Activated T-cell treated with anti-CD3 and anti-CD28 coated beads, Interleukin-2, amount 50 U/mL, for 24 hours (primary cell): ENCODE results near the gene EXD3.
"Not testable (repeated sequence)": the region's sequence is repeated elsewhere in the genome, so short reads cannot be mapped to it uniquely, and the experiment has no call there.

Source experiments
- DNase-seq: peaks from one replicate; pipeline ENCODE4 v3.0.0-alpha.2; 2020
- H3K27ac Mint-ChIP-seq: 2 replicates; pipeline ENCODE4 v1.8.0; 2020; ENCODE audit warnings: mild to moderate bottlenecking, mixed read lengths
- H3K27me3 Mint-ChIP-seq: 2 replicates; pipeline ENCODE4 v1.8.0; 2020; ENCODE audit warnings: mixed read lengths
- H3K36me3 Mint-ChIP-seq: 2 replicates; pipeline ENCODE4 v1.8.0; 2020; ENCODE audit warnings: low read depth, mixed read lengths
- H3K4me1 Mint-ChIP-seq: 2 replicates; pipeline ENCODE4 v1.8.0; 2020; ENCODE audit warnings: low read depth, mixed read lengths
- H3K4me3 Mint-ChIP-seq: 2 replicates; pipeline ENCODE4 v1.8.0; 2020; ENCODE audit warnings: mild to moderate bottlenecking, moderate library complexity, mixed read lengths
- H3K9me3 Mint-ChIP-seq: 2 replicates; pipeline ENCODE4 v1.8.0; 2020; ENCODE audit warnings: mixed read lengths

The EXD3 gene

GRCh38 chr9:137381501-137382443 is 41.2 kb downstream of the EXD3 start:
- Mint-ChIP-seq H3K27me3 (no peaks in the 10 kb centered on the region), H3K27ac (no peak overlapping the region), H3K9me3 (no peaks in the 10 kb centered on the region), H3K36me3 (no peaks in the 10 kb centered on the region), H3K4me3 (no peak overlapping the region), H3K4me1 (peaks cover 4% of the 10 kb centered on the region)
- no peak for DNase-seq

DNA sequence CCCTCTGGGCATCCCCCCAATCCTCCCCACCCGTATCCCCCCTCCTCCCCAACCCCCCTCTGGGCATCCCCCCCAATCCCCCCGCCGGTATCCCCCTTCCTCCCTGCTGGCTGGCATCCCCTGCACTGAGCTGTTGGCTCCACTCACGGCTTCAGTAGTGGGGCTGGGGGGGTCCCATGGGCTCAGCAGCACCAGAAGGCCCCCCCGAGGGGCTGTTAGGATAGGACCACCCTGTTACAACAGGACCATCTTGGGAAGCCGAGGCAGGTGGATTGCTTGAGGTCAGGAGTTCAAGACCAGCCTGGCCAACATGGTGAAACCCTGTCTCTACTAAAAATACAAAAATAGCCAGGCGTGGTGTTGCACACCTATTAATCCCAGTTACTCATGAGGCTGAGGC is 42.4 kb downstream of the EXD3 start:
- no peaks in the 10 kb centered on the region for H3K9me3 Mint-ChIP-seq
- H3K4me1 Mint-ChIP-seq, result no peaks in the 10 kb centered on the region
- no peak overlapping the region for H3K4me3 Mint-ChIP-seq
- DNase-seq, result no peak
- H3K27ac Mint-ChIP-seq, result no peak overlapping the region
- H3K27me3 Mint-ChIP-seq, result no peaks in the 10 kb centered on the region
- H3K36me3 Mint-ChIP-seq, result no peaks in the 10 kb centered on the region

DNA sequence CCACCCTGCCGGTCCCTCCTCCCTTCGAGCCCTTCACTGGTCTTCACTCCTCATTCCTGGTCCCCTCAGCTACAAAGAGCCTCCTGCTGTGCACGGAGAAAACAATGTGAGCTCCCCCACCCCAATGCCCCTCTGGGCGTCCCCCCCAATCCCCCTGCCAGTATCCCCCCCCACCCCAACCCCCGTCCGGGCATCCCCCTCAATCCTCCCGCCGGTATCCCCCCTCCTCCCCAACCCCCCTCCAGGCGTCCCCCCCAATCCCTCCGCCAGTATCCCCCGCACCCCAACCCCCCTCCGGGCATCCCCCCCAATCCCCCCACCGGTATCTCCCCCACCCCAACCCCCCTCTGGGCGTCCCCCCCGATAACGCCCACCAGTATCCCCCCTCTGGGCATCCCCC is 42.8 kb downstream of the EXD3 start:
- Mint-ChIP-seq H3K9me3 (no peaks in the 10 kb centered on the region), H3K27ac (no peak overlapping the region), H3K36me3 (no peaks in the 10 kb centered on the region), H3K4me1 (no peaks in the 10 kb centered on the region), H3K4me3 (no peak overlapping the region), H3K27me3 (no peaks in the 10 kb centered on the region)
- no peak for DNase-seq

DNA sequence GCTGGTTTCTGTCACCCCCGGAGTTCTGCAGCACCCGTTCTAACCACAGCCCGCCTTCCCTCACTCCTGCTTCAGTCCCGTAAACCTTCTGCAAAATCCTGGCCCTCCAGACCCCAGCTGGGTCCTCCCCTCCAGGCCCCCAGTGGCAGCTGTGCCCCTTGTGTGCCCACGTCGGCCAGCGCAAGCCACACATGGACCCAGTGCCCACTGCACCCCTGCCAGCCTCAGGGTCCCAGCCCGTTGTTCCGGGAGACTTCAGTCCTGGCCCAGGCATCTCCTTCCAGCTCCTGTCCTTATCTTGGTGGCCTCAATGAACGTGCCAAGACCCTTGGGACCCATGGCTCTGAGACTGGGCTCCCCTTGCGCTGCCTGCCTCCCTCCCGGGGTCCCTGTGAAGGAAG is 43.2 kb downstream of the EXD3 start:
- no peak overlapping the region for H3K4me3 Mint-ChIP-seq
- no peaks in the 10 kb centered on the region for H3K27me3 Mint-ChIP-seq
- no peaks in the 10 kb centered on the region for H3K36me3 Mint-ChIP-seq
- no peaks in the 10 kb centered on the region for H3K4me1 Mint-ChIP-seq
- no peak for DNase-seq
- H3K27ac Mint-ChIP-seq, result no peak overlapping the region
- no peaks in the 10 kb centered on the region for H3K9me3 Mint-ChIP-seq

DNA sequence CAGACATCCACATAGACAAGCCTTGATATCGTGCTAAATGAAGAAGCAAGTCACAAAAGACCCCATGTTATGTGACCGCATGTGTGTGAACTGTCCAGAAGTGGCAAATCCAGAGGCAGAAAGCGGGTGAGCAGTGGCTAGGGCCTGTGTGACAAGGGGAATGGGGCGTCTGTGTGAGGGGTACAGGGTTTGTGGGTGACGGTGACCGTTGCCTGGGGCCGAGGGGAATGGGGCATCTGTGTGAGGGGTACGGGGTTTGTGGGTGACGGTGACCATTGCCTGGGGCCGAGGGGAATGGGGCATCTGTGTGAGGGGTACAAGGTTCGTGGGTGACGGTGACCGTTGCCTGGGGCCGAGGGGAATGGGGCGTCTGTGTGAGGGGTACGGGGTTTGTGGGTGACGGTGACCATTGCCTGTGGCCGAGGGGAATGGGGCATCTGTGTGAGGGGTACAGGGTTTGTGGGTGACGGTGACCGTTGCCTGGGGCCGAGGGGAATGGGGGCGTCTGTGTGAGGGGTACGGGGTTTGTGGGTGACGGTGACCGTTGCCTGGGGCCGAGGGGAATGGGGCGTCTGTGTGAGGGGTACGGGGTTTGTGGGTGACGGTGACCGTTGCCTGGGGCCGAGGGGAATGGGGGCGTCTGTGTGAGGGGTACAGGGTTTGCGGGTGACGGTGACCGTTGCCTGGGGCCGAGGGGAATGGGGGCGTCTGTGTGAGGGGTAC is 44.1 kb downstream of the EXD3 start:
- not testable (repeated sequence) for H3K36me3 Mint-ChIP-seq, H3K27ac Mint-ChIP-seq, H3K9me3 Mint-ChIP-seq, H3K27me3 Mint-ChIP-seq, H3K4me1 Mint-ChIP-seq, DNase-seq, H3K4me3 Mint-ChIP-seq

- Mint-ChIP-seq H3K9me3 (no peaks in the 10 kb centered on the region), H3K27ac (no peak overlapping the region)
Measured at GRCh38 chr9:137376386-137376785, 46.6 kb downstream of the EXD3 start.

DNA sequence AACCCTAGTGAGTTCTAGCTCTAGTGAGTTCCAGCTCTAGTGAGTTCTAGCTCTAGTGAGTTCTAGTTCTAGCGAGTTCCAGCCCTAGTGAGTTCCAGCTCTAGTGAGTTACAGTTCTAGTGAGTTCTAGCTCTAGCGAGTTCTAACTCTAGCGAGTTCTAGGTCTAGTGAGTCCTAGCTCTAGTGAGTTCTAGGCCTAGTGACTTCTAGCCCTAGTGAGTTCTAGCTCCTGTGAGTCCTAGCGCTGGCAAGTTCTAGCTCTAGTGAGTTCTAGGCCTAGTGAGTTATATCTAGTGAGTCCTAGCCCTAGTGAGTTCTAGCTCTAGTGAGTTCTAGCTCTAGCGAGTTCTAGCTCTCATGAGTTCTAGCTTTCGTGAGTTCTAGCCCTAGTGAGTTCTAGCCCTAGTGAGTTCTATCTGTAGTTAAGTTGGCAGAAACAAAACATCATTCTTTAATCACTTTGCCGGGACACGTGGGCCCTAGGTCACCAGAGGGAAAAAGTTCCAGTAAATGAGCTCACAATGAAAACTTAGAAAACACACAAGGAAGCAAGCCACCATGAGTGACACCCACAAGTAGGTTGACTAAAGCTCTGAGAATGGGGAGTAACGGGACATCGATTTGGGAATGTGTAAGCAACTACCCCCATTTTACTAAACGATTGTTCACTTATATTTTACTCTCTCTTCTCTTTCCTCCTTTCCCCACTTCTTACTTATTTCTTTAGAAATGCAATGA is 47.5 kb downstream of the EXD3 start:
- no peak for DNase-seq
- Mint-ChIP-seq H3K9me3 (no peaks in the 10 kb centered on the region), H3K4me3 (no peak overlapping the region), H3K4me1 (no peaks in the 10 kb centered on the region), H3K36me3 (no peaks in the 10 kb centered on the region), H3K27ac (no peak overlapping the region), H3K27me3 (no peaks in the 10 kb centered on the region)

More at GRCh38 chr9:137376386-137376785, 46.6 kb downstream of the EXD3 start:
- H3K4me3 Mint-ChIP-seq, result no peak overlapping the region
- no peak for DNase-seq
- H3K27me3 Mint-ChIP-seq, result no peaks in the 10 kb centered on the region
- no peaks in the 10 kb centered on the region for H3K36me3 Mint-ChIP-seq
- H3K4me1 Mint-ChIP-seq, result no peaks in the 10 kb centered on the region

DNA sequence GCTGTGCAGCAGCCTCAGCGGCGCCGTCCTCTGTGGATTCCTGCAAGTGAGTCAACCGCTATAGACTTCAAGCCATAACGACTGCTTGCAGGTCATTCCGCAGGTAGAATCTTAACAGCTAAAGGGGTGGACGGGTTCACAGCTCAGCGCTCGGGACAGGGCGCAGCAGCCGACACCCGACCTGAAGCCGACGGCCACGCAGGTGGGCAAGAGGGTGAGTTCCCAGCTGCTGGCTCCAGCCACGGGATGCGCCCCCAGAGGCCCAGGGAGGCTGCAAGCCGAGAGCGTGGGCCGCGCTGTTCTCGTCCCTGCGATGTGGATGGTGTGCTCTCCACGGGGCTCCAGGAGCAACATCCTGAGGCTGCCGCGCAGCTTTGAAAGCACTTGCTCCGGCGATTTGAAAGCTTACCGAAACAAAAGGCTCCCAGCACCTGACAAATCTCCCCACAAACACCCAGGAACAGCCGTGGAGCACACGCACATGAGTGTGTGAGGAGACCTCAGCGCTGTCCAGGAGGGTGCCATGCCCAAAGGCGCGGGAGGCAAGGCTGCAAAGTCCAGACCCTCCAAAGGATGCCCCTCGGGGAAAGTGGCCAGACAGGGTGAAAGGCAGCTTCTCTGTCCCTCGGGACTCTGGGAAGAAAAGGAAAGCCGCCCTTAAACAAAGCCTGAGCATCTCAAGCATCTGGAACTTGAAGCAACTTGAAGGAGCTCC is 48.7 kb downstream of the EXD3 start:
- Mint-ChIP-seq H3K4me1 (no peaks in the 10 kb centered on the region), H3K9me3 (no peaks in the 10 kb centered on the region), H3K4me3 (no peak overlapping the region), H3K36me3 (no peaks in the 10 kb centered on the region), H3K27ac (no peak overlapping the region), H3K27me3 (no peaks in the 10 kb centered on the region)
- no peak for DNase-seq

GRCh38 chr9:137373611-137373980 is 49.4 kb downstream of the EXD3 start:
- Mint-ChIP-seq H3K4me3 (no peak overlapping the region), H3K9me3 (no peaks in the 10 kb centered on the region), H3K36me3 (no peaks in the 10 kb centered on the region), H3K27ac (no peak overlapping the region), H3K4me1 (no peaks in the 10 kb centered on the region), H3K27me3 (no peaks in the 10 kb centered on the region)
- no peak for DNase-seq

DNA sequence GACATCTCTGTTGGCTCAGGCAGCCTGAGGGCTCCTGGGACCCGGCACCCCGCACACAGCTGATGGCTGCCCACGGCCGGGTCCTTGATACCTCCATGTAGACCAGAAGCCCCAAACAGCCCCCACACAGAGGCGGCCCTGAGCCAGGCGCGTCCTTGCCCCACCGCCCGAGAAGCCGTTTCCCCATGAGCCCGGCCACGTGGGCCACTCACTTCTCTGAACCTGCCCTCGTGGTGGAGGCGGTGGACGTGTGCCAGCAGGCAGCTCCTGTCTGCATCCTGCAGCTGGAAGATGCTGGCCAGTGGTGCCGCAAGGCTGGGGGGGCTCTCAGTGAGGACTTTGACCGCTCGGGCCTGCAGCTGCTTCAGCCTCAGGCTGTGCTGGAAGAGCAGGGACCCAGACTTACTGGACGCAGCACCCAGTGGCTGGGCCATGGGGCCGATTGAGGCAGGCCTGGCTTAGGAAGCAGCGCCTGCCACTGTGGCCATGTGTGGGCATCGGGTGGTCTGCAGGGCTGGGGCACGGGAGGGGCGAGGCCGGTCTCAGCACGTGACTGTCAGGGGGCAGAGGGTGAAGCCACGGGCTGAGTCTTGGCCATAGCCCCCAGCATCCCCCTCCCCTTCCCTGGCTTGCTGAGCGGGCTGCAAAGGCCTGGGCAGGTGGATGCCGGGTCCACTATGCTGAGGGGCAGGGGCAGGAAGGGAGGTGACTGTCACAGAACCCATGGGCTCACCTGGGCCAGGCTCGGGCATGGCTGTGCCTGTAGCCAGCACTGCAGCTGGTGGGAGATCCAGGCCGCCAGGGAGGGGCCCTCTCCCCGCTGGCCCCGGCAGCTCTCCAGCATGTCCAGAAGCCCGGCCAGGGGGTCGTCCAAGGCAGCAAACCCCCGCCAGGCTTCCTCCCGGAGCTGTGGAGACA is 50.0 kb downstream of the EXD3 start:
- no peaks in the 10 kb centered on the region for H3K9me3 Mint-ChIP-seq
- H3K27me3 Mint-ChIP-seq, result no peaks in the 10 kb centered on the region
- DNase-seq, result no peak
- H3K36me3 Mint-ChIP-seq, result no peaks in the 10 kb centered on the region
- H3K4me1 Mint-ChIP-seq, result no peaks in the 10 kb centered on the region
- no peak overlapping the region for H3K4me3 Mint-ChIP-seq
- H3K27ac Mint-ChIP-seq, result no peak overlapping the region

DNA sequence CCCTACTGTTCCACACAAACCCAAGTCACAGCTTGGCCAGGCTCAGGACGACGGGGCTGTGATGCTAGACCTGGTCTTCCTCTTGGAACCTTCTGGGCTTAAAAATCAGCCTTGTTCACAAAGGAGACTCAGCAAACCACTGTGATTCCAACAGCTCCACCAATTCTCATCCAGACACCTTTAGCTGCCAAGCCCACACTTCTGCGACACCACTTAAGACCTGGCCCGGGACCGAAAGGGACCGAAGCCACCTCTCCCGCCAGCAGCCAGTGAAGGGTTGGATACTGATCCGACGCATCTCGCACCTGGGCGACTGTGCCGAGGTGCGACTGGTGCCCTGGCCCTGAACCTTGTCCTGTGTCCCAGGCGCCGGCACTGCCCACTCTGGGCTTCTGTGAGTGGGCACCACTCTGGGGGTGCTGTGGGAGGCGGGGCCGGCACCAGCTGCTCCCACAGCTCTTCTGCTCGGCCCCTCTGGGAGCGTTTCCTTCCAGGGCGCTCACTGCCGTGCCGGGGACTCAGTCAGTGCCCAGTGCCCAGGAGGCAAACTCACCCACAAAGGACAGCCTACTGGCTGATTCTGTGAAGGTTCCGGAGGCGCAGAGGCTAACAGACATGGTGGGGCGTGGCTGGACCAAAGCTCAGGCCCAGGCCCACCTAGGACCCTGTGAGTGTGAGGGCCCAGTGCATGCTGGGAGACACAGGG is 50.9 kb downstream of the EXD3 start:
- Mint-ChIP-seq H3K27me3 (no peaks in the 10 kb centered on the region), H3K27ac (no peak overlapping the region), H3K4me3 (no peak overlapping the region), H3K9me3 (no peaks in the 10 kb centered on the region), H3K4me1 (no peaks in the 10 kb centered on the region), H3K36me3 (no peaks in the 10 kb centered on the region)
- no peak for DNase-seq

DNA sequence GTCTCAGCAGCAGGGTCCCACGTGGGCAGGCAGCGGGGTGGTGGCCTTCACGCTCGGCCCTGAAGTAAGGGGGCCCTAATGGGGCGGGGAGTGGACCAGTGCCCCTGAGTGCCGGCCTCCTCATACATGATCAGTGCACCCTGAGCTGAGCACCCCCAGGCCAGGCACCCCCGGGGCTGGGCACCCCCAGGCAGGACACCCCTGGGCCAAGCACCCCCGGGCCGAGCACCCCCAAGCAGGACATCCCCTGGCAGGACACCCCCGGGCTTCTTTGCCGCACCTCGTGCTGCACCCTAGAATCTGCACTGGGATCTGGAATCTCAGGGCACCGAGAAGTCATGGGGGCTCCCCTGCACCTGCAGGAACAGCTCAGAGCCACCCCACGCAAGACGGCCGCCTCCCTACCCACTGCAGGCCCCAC is 51.4 kb downstream of the EXD3 start:
- Mint-ChIP-seq H3K4me1 (no peaks in the 10 kb centered on the region), H3K36me3 (no peaks in the 10 kb centered on the region), H3K27ac (no peak overlapping the region), H3K27me3 (no peaks in the 10 kb centered on the region), H3K4me3 (no peak overlapping the region), H3K9me3 (no peaks in the 10 kb centered on the region)
- DNase-seq, result no peak

- H3K27ac Mint-ChIP-seq, result no peak overlapping the region
- no peaks in the 10 kb centered on the region for H3K4me1 Mint-ChIP-seq
- no peaks in the 10 kb centered on the region for H3K27me3 Mint-ChIP-seq
- no peak overlapping the region for H3K4me3 Mint-ChIP-seq
- H3K36me3 Mint-ChIP-seq, result no peaks in the 10 kb centered on the region
- DNase-seq, result no peak
- no peaks in the 10 kb centered on the region for H3K9me3 Mint-ChIP-seq
Measured at GRCh38 chr9:137370865-137371520, 52.0 kb downstream of the EXD3 start.
